NOMO-1 treated with DMSO at 0.1 percent for 48 hours (cell line): Measurements from ENCODE around the gene ZNF746.
"Not testable (repeated sequence)": the region's sequence is repeated elsewhere in the genome, so short reads cannot be mapped to it uniquely, and the experiment has no call there.

Source experiments
- DNase-seq: peaks from one replicate; lab custom pipeline; 2025; ENCODE audit not compliant: unreplicated experiment; lab: John Stamatoyannopoulos, UW

ZNF746 gene

GRCh38 chr7:149497467-149498261 is at the start of gene ZNF746:
Gene ZNF746, minus strand, starts transcription at chr7:149497809. Its CDS starts 273 bp downstream, at chr7:149497536.
- peak; percentile 56 for DNase-seq

GRCh38 chr7:149547126-149547525 is 49.5 kb upstream of the ZNF746 start:
- DNase-seq = no peak

- no peak for DNase-seq
Measured at GRCh38 chr7:149546331-149546730, 48.7 kb upstream of the ZNF746 start.

- no peak for DNase-seq
Measured at GRCh38 chr7:149544028-149544427, 46.4 kb upstream of the ZNF746 start.

GRCh38 chr7:149532654-149533053 is 35.0 kb upstream of the ZNF746 start:
- DNase-seq = no peak

GRCh38 chr7:149529136-149529718 is 31.6 kb upstream of the ZNF746 start:
- no peak for DNase-seq

GRCh38 chr7:149527414-149527813 is 29.8 kb upstream of the ZNF746 start:
- DNase-seq = no peak

GRCh38 chr7:149525280-149525679 is 27.7 kb upstream of the ZNF746 start:
- DNase-seq = no peak

- DNase-seq = no peak
Measured at GRCh38 chr7:149524394-149524793, 26.8 kb upstream of the ZNF746 start.

- DNase-seq = no peak
Measured at GRCh38 chr7:149510248-149510647, 12.6 kb upstream of the ZNF746 start.

GRCh38 chr7:149509774-149510173 is 12.2 kb upstream of the ZNF746 start:
- no peak for DNase-seq

- no peak for DNase-seq
Measured at GRCh38 chr7:149505551-149505950, 7.9 kb upstream of the ZNF746 start.

GRCh38 chr7:149501651-149502050 is 4.0 kb upstream of the ZNF746 start:
- no peak for DNase-seq

- no peak for DNase-seq
Measured at GRCh38 chr7:149500910-149501309, 3.3 kb upstream of the ZNF746 start.

GRCh38 chr7:149500201-149500600 is 2.6 kb upstream of the ZNF746 start:
- no peak for DNase-seq

- DNase-seq = no peak
Measured at GRCh38 chr7:149498811-149499210, 1.2 kb upstream of the ZNF746 start.

- DNase-seq = no peak
Measured at GRCh38 chr7:149496642-149497391, 792 bp downstream of the ZNF746 start.

- no peak for DNase-seq
Measured at GRCh38 chr7:149495785-149496641, 1.6 kb downstream of the ZNF746 start.

- DNase-seq = peak; percentile 58
Measured at GRCh38 chr7:149494738-149495368, 2.8 kb downstream of the ZNF746 start.

GRCh38 chr7:149493975-149494374 is 3.6 kb downstream of the ZNF746 start:
- not testable (repeated sequence) for DNase-seq
